CD4-positive, CD25-positive, alpha-beta regulatory T cell (primary cell): ENCODE data around the gene COMMD8. TPM values are rescaled to one million over a fixed set of nuclear protein-coding genes. Genes with fewer than 3 reads are reported as not detected.

Experiments
- ATAC-seq, 2 donors: fragments of 150-1000 bp; cut with Tn5 transposase; one replicate each; pipeline ENCODE4 v1.10.0; 2021; ENCODE audit warnings: low read depth in 2 of 2, moderate number of reproducible peaks in 2 of 2, moderate library complexity in 1 of 2
- DNase-seq, 3 donors: peaks; one replicate each; pipeline versions ENCODE4 v3.0.0 to v3.0.0-alpha.2; 2012 to 2022; ENCODE audit warnings: mixed read lengths in 1 of 3
- H3K27ac ChIP-seq: one replicate; pipeline ENCODE4 v1.7.0; 2013; ENCODE audit warnings: mild to moderate bottlenecking, low read length; ENCODE audit not compliant: insufficient read depth, poor library complexity, severe bottlenecking
- H3K27me3 ChIP-seq: one replicate; pipeline ENCODE4 v1.7.0; 2013; ENCODE audit warnings: low read length; ENCODE audit not compliant: control insufficient read depth, insufficient read depth
- H3K36me3 ChIP-seq: one replicate; pipeline ENCODE4 v1.7.0; 2013; ENCODE audit warnings: mild to moderate bottlenecking, low read length, moderate library complexity; ENCODE audit not compliant: control insufficient read depth, insufficient read depth
- H3K4me1 ChIP-seq: 2 replicates; pipeline ENCODE4 v1.7.0; 2013; ENCODE audit warnings: mild to moderate bottlenecking, low read length; ENCODE audit not compliant: insufficient read depth, control insufficient read depth, poor library complexity, severe bottlenecking
- H3K4me3 ChIP-seq: one replicate; pipeline ENCODE4 v1.7.0; 2013; ENCODE audit warnings: low read depth, mild to moderate bottlenecking, low read length, moderate library complexity
- H3K9me3 ChIP-seq, 2 experiments: 1 replicate in 1 of 2; 2 replicates in 1 of 2; pipeline ENCODE4 v1.7.0; 2013; ENCODE audit warnings: low read length in 2 of 2, mild to moderate bottlenecking in 1 of 2, moderate library complexity in 1 of 2; ENCODE audit not compliant: control insufficient read depth in 2 of 2
- H3K27ac Mint-ChIP-seq, 3 donors: one replicate each; pipeline ENCODE4 v1.8.0; 2020 to 2022; ENCODE audit warnings: mild to moderate bottlenecking in 3 of 3, mixed read lengths in 3 of 3, moderate library complexity in 2 of 3
- H3K27me3 Mint-ChIP-seq: one replicate; pipeline ENCODE4 v1.8.0; 2022; ENCODE audit warnings: mild to moderate bottlenecking, mixed read lengths
- H3K36me3 Mint-ChIP-seq: one replicate; pipeline ENCODE4 v1.8.0; 2020; ENCODE audit warnings: mixed read lengths
- H3K4me1 Mint-ChIP-seq, 4 donors: one replicate each; pipeline ENCODE4 v1.8.0; 2020 to 2022; ENCODE audit warnings: mixed read lengths in 4 of 4, mild to moderate bottlenecking in 1 of 4
- H3K4me3 Mint-ChIP-seq, 4 donors: one replicate each; pipeline ENCODE4 v1.8.0; 2020 to 2022; ENCODE audit warnings: mild to moderate bottlenecking in 4 of 4, mixed read lengths in 4 of 4, moderate library complexity in 3 of 4
- H3K9me3 Mint-ChIP-seq, 7 donors: one replicate each; pipeline ENCODE4 v1.8.0; 2020 to 2022; ENCODE audit warnings: mixed read lengths in 7 of 7, mild to moderate bottlenecking in 3 of 7, moderate library complexity in 2 of 7
- polyA plus RNA-seq, 4 donors: library from polyadenylated mRNA; unstranded; fragments of 300-500 nt; fragmentation: Illumina TruSeq; gene quantifications; one replicate each; pipeline ENCODE4 v1.2.3, GENCODE V29; 2021
- total RNA-seq: library from RNA; stranded (reverse); gene quantifications from one replicate; pipeline ENCODE4 v1.2.3, GENCODE V29; 2022

The COMMD8 gene
- total and polyA plus RNA-seq, 5 donors from 2014 or later = 9.3 to 52.8 (median 39.1) TPM

GRCh38 chr4:47444031-47444430 lies 19.5 kb downstream of the COMMD8 start:
- DNase-seq (no peak), ATAC-seq (no peak)
- Mint-ChIP-seq H3K9me3 (peaks cover 0 to 1% (median 0%) of the 10 kb centered on the region in 7 donors), H3K4me3 (no peak overlapping the region), H3K27ac (no peak overlapping the region), H3K4me1 (peaks cover 0 to 17% (median 6%) of the 10 kb centered on the region in 4 donors), H3K27me3 (no peaks in the 10 kb centered on the region), H3K36me3 (peaks cover 12% of the 10 kb centered on the region)
- H3K4me3 ChIP-seq = no peak overlapping the region
- H3K4me1 ChIP-seq = no peaks in the 10 kb centered on the region
- no peaks in the 10 kb centered on the region for H3K27me3 ChIP-seq
- no peaks in the 10 kb centered on the region for H3K9me3 ChIP-seq
- no peak overlapping the region for H3K27ac ChIP-seq
- no peaks in the 10 kb centered on the region for H3K36me3 ChIP-seq

- Mint-ChIP-seq H3K4me1 (peaks cover 0 to 17% (median 6%) of the 10 kb centered on the region in 4 donors), H3K4me3 (no peak overlapping the region), H3K27me3 (no peaks in the 10 kb centered on the region), H3K36me3 (peaks cover 3% of the 10 kb centered on the region), H3K9me3 (peaks cover 0 to 1% (median 0%) of the 10 kb centered on the region in 7 donors), H3K27ac (peak overlapping the region in 2 of 3 donors; percentile 36 to 44)
- ATAC-seq = no peak
- Histone ChIP-seq H3K27ac (no peak overlapping the region), H3K4me3 (no peak overlapping the region), H3K27me3 (no peaks in the 10 kb centered on the region), H3K9me3 (no peaks in the 10 kb centered on the region), H3K36me3 (no peaks in the 10 kb centered on the region), H3K4me1 (no peaks in the 10 kb centered on the region)
- no peak for DNase-seq
Observed at GRCh38 chr4:47442980-47443379, 20.5 kb downstream of the COMMD8 start.

DNA sequence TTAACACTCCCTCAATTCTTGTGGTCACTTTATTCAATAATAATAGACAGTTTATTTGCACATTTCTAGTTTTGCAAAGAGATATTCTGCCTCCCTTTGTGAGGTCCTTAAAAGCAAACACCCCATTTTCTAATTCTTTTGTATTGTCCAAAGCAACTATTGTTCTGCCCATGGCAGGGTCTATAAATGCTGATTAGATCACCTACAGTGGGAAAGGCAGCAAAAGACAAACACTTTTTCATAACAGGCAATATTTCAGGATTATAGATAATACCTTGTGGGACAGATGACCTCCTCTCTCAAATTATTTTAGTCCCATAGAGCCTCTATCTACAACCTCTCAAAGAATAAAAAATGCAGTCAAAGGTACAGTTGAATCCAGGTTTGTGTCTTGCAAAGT lies 28.6 kb downstream of the COMMD8 start:
- Mint-ChIP-seq H3K27ac (no peak overlapping the region), H3K4me3 (no peak overlapping the region), H3K27me3 (peaks cover 12% of the 10 kb centered on the region), H3K4me1 (no peaks in the 10 kb centered on the region), H3K9me3 (peaks cover 0 to 3% (median 0%) of the 10 kb centered on the region in 7 donors), H3K36me3 (no peaks in the 10 kb centered on the region)
- H3K4me1 ChIP-seq = no peaks in the 10 kb centered on the region
- no peak overlapping the region for H3K27ac ChIP-seq
- H3K4me3 ChIP-seq = no peak overlapping the region
- H3K27me3 ChIP-seq = peaks cover 4% of the 10 kb centered on the region
- ATAC-seq (no peak), DNase-seq (no peak)
- H3K9me3 ChIP-seq = no peaks in the 10 kb centered on the region
- no peaks in the 10 kb centered on the region for H3K36me3 ChIP-seq

- ATAC-seq = no peak
- Histone ChIP-seq H3K27ac (no peak overlapping the region), H3K4me1 (no peaks in the 10 kb centered on the region), H3K36me3 (no peaks in the 10 kb centered on the region), H3K27me3 (peaks cover 6% of the 10 kb centered on the region), H3K4me3 (no peak overlapping the region), H3K9me3 (no peaks in the 10 kb centered on the region)
- Mint-ChIP-seq H3K36me3 (no peaks in the 10 kb centered on the region), H3K27ac (no peak overlapping the region), H3K4me1 (no peaks in the 10 kb centered on the region), H3K27me3 (peaks cover 14% of the 10 kb centered on the region), H3K9me3 (peaks cover 0 to 3% (median 0%) of the 10 kb centered on the region in 7 donors), H3K4me3 (no peak overlapping the region)
- DNase-seq = no peak
Observed at GRCh38 chr4:47432749-47433148, 30.8 kb downstream of the COMMD8 start.

- no peaks in the 10 kb centered on the region for H3K36me3 Mint-ChIP-seq
- DNase-seq (no peak), ATAC-seq (no peak)
- no peaks in the 10 kb centered on the region for H3K9me3 ChIP-seq
- no peaks in the 10 kb centered on the region for H3K4me1 Mint-ChIP-seq
- no peaks in the 10 kb centered on the region for H3K36me3 ChIP-seq
- H3K27ac Mint-ChIP-seq = no peak overlapping the region
- peaks cover 0 to 4% (median 0%) of the 10 kb centered on the region in 7 donors for H3K9me3 Mint-ChIP-seq
- no peak overlapping the region for H3K4me3 ChIP-seq
- H3K27me3 ChIP-seq = peaks cover 12% of the 10 kb centered on the region
- H3K27me3 Mint-ChIP-seq = peaks cover 20% of the 10 kb centered on the region
- no peak overlapping the region for H3K27ac ChIP-seq
- H3K4me3 Mint-ChIP-seq = no peak overlapping the region
- H3K4me1 ChIP-seq = no peaks in the 10 kb centered on the region
Observed at GRCh38 chr4:47427935-47428334, 35.6 kb downstream of the COMMD8 start.

GRCh38 chr4:47425628-47426027 lies 37.9 kb downstream of the COMMD8 start:
- H3K36me3 ChIP-seq = no peaks in the 10 kb centered on the region
- H3K9me3 ChIP-seq = no peaks in the 10 kb centered on the region
- Mint-ChIP-seq H3K4me3 (no peak overlapping the region), H3K36me3 (no peaks in the 10 kb centered on the region), H3K27ac (no peak overlapping the region), H3K9me3 (peaks cover 0 to 2% (median 0%) of the 10 kb centered on the region in 7 donors), H3K4me1 (no peaks in the 10 kb centered on the region), H3K27me3 (peaks cover 16% of the 10 kb centered on the region)
- no peak overlapping the region for H3K27ac ChIP-seq
- peaks cover 15% of the 10 kb centered on the region for H3K27me3 ChIP-seq
- ATAC-seq = no peak
- H3K4me1 ChIP-seq = no peaks in the 10 kb centered on the region
- H3K4me3 ChIP-seq = no peak overlapping the region
- DNase-seq = no peak

DNA sequence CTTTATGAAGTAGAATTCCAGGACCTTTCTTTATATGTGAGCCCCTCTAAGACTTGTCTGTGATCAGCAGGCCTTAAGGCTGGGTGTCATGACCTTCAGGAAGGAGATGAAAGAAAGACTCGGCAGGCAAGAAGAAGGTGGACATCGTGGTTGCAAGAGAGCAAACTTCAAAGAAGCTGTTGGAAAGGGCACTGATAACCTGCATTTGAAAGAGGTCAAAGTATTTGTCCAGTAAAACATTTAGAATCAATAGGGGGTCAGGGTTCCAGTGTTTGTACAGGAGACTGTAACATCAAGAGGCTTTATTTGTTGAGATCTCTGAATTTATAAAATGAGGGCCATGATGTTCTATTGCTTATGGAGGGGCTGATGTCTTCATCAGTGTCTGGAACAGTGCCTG lies 44.2 kb downstream of the COMMD8 start:
- H3K27ac ChIP-seq = no peak overlapping the region
- Mint-ChIP-seq H3K9me3 (peaks cover 0 to 1% (median 0%) of the 10 kb centered on the region in 7 donors), H3K27ac (no peak overlapping the region), H3K36me3 (no peaks in the 10 kb centered on the region), H3K27me3 (peaks cover 13% of the 10 kb centered on the region), H3K4me1 (no peaks in the 10 kb centered on the region), H3K4me3 (no peak overlapping the region)
- no peak overlapping the region for H3K4me3 ChIP-seq
- H3K4me1 ChIP-seq = no peaks in the 10 kb centered on the region
- no peak for DNase-seq
- H3K36me3 ChIP-seq = no peaks in the 10 kb centered on the region
- H3K9me3 ChIP-seq = no peaks in the 10 kb centered on the region
- ATAC-seq = no peak
- peaks cover 9% of the 10 kb centered on the region for H3K27me3 ChIP-seq

DNA sequence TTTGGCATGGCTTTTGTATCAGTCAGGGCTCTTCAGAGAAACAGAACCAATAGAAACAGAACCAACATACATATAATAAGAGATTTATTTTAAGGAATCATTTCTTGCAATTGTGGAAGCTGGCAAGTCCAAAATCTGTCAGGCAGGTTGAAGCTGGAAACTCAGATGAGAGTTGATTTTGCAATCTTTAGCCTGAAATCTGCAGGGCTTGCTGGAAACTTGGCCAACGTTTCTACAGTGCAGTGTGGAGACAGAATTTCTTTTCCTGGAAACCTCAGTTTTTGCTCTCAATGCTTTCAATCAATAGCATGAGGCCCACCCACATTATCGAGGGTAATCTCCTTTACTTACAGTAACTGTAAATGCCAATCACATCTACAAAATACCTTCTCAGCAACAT lies 45.4 kb downstream of the COMMD8 start:
- no peaks in the 10 kb centered on the region for H3K4me1 Mint-ChIP-seq
- DNase-seq = no peak

More for the DNA sequence above, 45.4 kb downstream of the COMMD8 start:
- Histone ChIP-seq H3K36me3 (no peaks in the 10 kb centered on the region), H3K9me3 (no peaks in the 10 kb centered on the region), H3K4me3 (no peak overlapping the region), H3K27me3 (peaks cover 7% of the 10 kb centered on the region), H3K27ac (no peak overlapping the region), H3K4me1 (no peaks in the 10 kb centered on the region)
- ATAC-seq = no peak
- H3K4me3 Mint-ChIP-seq = no peak overlapping the region
- peaks cover 19% of the 10 kb centered on the region for H3K27me3 Mint-ChIP-seq
- H3K27ac Mint-ChIP-seq = no peak overlapping the region
- no peaks in the 10 kb centered on the region for H3K36me3 Mint-ChIP-seq
- H3K9me3 Mint-ChIP-seq = peaks cover 0 to 5% (median 0%) of the 10 kb centered on the region in 7 donors
